GM18499 (cell line): Measurements from ENCODE around the gene CACNB3.
"Not testable (repeated sequence)": the region's sequence is repeated elsewhere in the genome, so short reads cannot be mapped to it uniquely, and the experiment has no call there.

Experiments
- ATAC-seq: cut with Tn5 transposase; IDR thresholded peaks from one replicate; pipeline ENCODE4 v1.9.1; 2021; ENCODE audit warnings: moderate number of reproducible peaks; ENCODE audit not compliant: insufficient read depth, unreplicated experiment

Gene CACNB3

DNA sequence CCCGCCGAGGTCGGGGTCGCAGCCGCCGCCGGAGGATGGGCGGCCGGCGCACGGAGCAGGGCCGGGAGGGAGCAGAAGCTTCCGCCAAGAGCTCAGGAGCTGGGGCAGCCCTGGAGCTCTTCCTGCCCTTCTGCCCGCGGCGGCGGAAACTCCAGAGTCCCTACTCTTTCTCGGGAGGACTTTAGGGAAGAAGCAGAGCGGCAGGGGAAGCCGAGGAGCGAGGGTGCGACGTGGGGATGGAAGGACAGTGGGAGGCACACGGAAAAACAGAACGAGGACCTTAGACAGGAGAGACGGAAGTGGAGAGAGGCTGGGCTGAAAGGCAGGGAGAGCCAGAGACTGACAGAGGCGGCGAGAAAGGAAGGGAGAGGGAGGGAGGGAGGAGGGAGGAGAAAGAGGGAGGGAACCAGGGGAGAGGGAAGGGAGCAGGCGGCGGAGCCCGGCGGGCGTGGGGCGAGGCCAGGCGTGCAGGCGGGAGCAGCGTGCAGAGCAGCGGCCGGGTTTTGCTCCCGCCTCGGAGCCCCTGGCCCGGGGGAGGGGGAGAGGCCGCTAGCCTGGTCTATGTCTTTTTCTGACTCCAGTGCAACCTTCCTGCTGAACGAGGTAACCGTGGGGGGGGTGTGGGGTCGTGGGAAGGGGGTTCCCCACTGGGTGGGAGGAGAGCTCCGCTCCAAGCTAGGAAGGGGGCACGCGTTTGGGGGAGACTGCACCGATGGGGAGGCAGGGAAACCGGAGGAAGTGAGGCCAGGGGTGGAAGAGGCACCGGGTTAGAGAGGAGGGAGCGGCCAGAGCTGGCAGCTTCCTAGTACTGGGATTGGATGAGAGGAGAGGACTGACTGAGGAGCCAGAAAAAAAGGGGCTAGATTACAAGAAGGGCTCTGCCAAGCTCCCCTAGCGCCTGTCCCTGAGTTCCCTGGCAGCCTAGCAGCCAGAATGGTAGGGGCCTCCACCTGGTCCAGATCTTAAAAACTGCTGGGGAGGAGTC, 2.9 kb upstream of the CACNB3 start:
- no peak for ATAC-seq

GRCh38 chr12:48816143-48816854, 2.0 kb upstream of the CACNB3 start:
- ATAC-seq = no peak

- no peak for ATAC-seq
These were observed 715 bp downstream of the CACNB3 start for GRCh38 chr12:48818831-48819590.

DNA sequence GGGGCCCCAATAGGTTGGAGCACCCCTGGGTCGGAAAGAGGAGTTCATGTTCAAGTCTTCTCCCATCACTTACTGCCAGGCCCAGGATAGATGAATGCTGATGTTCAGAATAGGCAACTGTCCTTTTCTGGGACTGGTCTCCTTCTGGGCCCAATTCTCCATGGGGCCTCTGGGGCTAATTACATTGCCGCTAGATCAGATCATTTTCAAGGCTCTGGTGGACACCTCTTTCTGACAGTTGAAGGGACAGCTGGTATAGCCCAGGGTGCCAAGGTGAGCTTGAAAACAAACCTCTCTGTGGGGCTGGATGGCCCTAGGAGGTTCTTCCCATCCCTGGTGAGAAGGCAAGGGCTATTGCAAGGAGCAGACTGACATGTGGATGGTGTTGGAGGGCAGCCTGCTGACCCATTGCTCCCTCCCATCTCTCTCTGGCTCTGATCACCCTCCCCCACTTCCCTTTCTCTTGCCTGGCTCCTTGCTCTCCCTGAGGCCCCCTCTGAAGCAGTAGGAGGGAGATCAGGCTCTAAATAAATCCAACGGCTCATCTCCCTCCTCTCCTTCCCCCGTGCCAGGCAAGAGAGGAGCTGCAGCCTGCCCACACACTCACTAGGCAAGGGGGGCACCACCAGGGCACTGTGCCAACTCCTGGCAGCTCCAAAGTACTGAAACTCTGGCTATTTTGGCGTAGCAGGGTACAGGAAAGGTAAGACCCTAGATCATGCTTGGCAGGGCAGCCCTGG, 1.9 kb downstream of the CACNB3 start:
- no peak for ATAC-seq

DNA sequence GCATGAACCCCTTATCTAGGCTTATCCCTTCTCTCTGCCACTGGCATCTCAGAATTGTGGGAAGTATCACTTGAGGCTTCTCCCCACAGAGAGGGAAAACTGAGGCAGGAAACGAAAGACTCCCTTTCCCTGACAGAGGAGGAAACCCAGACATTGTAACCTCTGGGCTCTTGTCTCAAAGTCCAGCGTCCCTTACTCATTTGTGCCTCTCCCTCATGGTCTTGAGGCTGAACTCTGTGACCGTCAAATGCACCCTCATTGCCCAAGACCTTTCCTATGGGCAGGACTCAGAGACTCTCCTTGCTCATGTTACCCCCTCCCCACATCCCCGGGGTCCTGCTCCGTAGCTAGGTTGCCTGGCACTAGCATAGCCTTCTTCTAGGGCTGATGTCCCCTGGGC, 3.8 kb downstream of the CACNB3 start:
- ATAC-seq = no peak

GRCh38 chr12:48822711-48823110, 4.4 kb downstream of the CACNB3 start:
- no peak for ATAC-seq

DNA sequence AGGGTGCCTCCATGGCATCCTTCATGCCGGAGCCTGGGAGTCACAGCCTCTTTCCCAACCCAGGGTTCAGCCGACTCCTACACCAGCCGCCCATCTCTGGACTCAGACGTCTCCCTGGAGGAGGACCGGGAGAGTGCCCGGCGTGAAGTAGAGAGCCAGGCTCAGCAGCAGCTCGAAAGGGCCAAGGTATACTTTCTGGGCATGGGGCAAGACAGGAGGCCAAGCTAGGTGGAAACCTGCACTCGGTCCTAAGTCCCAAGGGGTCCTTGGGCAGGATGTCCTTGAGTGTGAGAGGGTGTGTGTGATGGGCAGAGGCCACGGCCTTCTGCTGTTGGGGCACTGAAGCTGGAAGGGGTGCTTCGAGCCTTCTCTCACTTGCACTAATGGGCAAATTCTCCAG, 5.0 kb downstream of the CACNB3 start:
- ATAC-seq = no peak

DNA sequence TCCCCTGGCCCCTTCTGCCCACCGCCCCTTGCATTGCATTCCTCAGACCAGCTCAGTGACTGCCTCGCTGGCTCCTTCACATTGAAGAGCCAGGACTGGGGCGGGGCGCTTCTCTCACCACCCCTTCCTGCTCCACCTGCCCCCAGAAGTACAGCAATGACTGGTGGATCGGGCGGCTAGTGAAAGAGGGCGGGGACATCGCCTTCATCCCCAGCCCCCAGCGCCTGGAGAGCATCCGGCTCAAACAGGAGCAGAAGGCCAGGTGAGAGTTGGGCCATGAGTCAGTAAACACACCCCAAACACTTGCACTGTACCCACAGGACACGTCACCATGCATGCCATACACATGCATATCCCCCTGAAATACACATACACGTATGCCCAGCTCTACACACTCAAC, 5.8 kb downstream of the CACNB3 start:
- no peak for ATAC-seq

GRCh38 chr12:48824905-48825304, 6.6 kb downstream of the CACNB3 start:
- ATAC-seq = no peak

DNA sequence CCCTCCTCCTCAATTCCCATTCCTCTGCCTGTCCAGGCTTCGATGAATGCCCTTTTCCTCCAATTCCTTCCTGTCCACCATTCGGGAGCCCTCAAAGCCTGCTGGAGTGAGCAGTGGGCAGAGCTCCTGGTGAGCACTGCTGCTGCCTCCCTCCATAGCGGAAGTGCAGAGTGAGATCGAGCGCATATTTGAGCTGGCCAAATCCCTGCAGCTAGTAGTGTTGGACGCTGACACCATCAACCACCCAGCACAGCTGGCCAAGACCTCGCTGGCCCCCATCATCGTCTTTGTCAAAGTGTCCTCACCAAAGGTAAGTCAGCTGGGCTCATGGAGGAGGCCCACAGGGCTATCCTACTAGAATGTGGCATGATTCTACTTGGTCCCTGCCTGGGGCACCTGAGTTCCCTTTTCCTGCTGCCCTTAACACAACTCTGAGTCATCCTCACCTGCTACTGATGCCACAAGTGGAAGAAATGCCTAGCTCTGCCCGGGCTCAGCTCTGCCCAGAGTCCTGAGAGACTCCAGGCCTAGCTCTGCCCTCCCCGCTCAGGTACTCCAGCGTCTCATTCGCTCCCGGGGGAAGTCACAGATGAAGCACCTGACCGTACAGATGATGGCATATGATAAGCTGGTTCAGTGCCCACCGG, 8.0 kb downstream of the CACNB3 start:
- no peak for ATAC-seq

- no peak for ATAC-seq
These were observed 8.7 kb downstream of the CACNB3 start for GRCh38 chr12:48827026-48827425.

GRCh38 chr12:48827513-48828096, 9.3 kb downstream of the CACNB3 start:
- no peak for ATAC-seq

DNA sequence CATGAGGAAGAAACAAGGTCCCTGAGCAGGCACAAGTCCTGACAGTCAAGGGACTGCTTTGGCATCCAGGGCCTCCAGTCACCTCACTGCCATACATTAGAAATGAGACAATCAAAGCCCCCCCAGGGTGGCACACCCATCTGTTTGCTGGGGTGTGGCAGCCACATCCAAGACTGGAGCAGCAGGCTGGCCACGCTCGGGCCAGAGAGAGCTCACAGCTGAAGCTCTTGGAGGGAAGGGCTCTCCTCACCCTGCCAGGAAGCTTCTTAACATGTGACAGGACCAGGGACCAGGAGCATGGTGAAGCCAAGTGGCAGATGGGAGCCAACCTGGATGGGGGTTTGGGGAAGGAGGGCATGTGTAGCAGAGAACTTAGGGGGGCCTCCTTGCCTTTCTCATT, 10.0 kb downstream of the CACNB3 start:
- ATAC-seq = no peak

DNA sequence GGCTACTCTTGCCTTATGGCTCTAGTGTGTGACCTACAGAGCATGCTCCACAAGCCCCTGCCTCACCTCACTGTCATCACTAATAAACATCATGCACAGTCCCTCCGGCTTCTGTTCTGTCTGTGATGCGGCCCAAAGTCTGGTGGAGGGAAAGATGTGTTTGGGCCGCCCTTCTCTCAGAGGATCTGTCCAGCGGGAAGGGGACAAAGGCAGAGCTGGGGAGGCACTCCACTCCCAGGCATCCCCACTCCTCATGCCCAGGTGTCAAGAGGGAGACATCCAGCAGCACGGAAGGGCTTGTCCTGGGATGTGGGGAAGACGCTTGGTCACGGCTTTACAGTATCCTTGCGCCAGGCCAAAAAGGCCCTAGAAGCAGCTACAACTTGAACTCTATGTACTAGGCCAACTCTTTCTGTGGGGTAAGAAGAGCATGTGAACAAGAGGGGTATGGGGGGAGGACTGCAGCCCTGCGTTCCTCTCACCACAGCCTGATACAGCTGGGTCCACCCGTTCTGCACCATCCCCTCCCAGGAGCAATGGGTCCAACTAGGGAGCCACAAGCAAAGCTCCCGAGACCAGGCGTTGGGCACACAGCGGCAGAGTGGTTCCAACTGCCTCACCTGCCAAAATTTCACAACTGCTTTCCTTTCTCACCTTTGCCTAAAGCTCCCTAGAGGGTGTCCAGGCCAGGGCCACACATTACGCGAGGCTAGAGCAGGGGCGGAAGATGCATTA, 10.7 kb downstream of the CACNB3 start:
- ATAC-seq = no peak

GRCh38 chr12:48831257-48831656, 13.0 kb downstream of the CACNB3 start:
- ATAC-seq = no peak

DNA sequence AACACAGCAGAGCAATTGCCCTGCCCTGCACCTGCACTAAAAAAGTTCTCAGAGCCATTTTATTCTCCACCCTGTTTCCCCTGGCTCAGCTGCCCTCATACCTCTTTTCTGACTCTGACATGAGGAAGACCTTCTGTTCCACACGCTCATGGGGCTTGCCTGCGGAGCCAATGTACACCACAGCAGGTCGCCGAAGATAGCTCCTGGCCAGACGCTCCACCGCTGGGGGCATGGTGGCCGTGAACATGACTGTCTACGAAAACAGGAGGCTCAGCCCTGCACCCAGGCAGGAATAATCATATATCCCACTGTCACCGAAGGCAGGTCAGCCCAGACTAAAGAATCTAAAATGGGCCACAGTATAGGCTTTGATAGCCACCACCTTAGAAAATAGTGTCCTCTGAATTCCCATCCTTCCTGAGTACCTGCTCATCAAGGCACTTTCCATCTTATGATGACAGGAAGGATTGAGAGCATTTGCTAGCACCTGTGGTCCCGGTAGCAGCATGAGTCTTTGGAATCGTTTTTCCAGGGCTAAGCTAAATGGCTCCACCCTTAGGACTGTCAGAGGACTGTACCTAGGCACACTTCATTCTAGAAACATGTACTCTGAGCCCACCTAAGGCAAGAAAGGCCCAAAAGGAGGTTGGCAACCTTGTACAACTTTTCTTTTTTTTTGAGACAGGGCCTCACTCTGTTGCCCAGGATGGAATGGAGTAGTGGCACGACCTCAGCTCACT, 14.2 kb downstream of the CACNB3 start:
- no peak for ATAC-seq

- no peak for ATAC-seq
These were observed 19.8 kb downstream of the CACNB3 start for GRCh38 chr12:48838048-48838447.

- not testable (repeated sequence) for ATAC-seq
These were observed 23.7 kb downstream of the CACNB3 start for GRCh38 chr12:48842021-48842420.
